Vagina (tissue), 2 donors: Measurements from ENCODE around the gene DHDH. TPM values are rescaled to one million over a fixed set of nuclear protein-coding genes. Genes with fewer than 3 reads are reported as not detected.

Source experiments
- DNase-seq, 2 donors: peaks; one replicate each; pipeline ENCODE4 v3.0.0-alpha.2; 2017; ENCODE audit errors: extremely low spot score in 2 of 2
- H3K27ac ChIP-seq: fragments of 200-600 bp; sonication (generic); one replicate; pipeline ENCODE4 v1.5.1; 2019
- H3K27me3 ChIP-seq: fragments of 200-600 bp; sonication (generic); one replicate; pipeline ENCODE4 v1.5.1; 2019
- H3K36me3 ChIP-seq, 2 donors: fragments of 200-600 bp; sonication (generic); one replicate each; pipeline ENCODE4 v1.5.1; 2017 to 2019
- H3K4me1 ChIP-seq: fragments of 200-600 bp; sonication (generic); one replicate; pipeline ENCODE4 v1.5.1; 2019
- H3K4me3 ChIP-seq, 2 donors: fragments of 200-600 bp; sonication (generic); 1 replicate in 1 of 2; 2 replicates in 1 of 2; pipeline ENCODE4 v1.5.1; 2016 to 2019
- H3K9me3 ChIP-seq: fragments of 200-600 bp; sonication (generic); one replicate; pipeline ENCODE4 v1.5.1; 2019
- CTCF ChIP-seq, 3 experiments: fragments of 450-650 bp in 2 of 3; fragments of 200-600 bp in 1 of 3; sonication (generic) in 1 of 3; IDR thresholded peaks; one replicate each; pipeline ENCODE4 v1.5.1; 2017 to 2019; ENCODE audit warnings: antibody characterized with exemption in 3 of 3, mild to moderate bottlenecking in 2 of 3, moderate library complexity in 2 of 3
- POLR2A ChIP-seq, 2 donors: fragments of 450-650 bp; IDR thresholded peaks; one replicate each; pipeline ENCODE4 v1.6.1; 2017; ENCODE audit warnings: antibody characterized with exemption in 2 of 2, mild to moderate bottlenecking in 2 of 2, moderate library complexity in 2 of 2
- POLR2AphosphoS5 ChIP-seq, 2 donors: sonication (generic); formaldehyde crosslinking; IDR thresholded peaks; one replicate each; pipeline ENCODE4 v1.9.0; 2017; ENCODE audit warnings: antibody characterized with exemption in 2 of 2, mild to moderate bottlenecking in 2 of 2, low read depth in 1 of 2; ENCODE audit not compliant: insufficient read depth in 1 of 2
- intact Hi-C: fragments of 100-400 bp; cut with DNase I; formaldehyde crosslinking; loops from one replicate; pipeline ENCODE4 v1.15.1; 2023
- total RNA-seq: library from RNA; depleted of rRNA; stranded (reverse); fragments of >200 nt; gene quantifications from one replicate; pipeline ENCODE4 v1.2.3, GENCODE V29; 2016

DHDH gene
- total RNA-seq, 1 donor from 2014 or later: not detected

GRCh38 chr19:48963371-48964204 is 30.1 kb downstream of the DHDH start:
- no peak for TF ChIP-seq CTCF (IDR thresholded peaks at IDR 0.05)
- TF ChIP-seq POLR2A (IDR thresholded peaks at IDR 0.05): peak in 1 of 2 donors; percentile 51
- peak; percentile 81 to 94 for TF ChIP-seq POLR2AphosphoS5 (IDR thresholded peaks at IDR 0.05; ENCODE audit: insufficient read depth in 1 of 2, low read depth in 1 of 2)
- DNase-seq: peak in 1 of 2 donors; percentile 93
- Histone ChIP-seq H3K36me3 (peaks cover 0 to 8% of the 10 kb centered on the region in 2 donors), H3K27me3 (no peaks in the 10 kb centered on the region), H3K4me3 (peak overlapping the region; percentile 72 to 87), H3K27ac (peak overlapping the region; percentile 96), H3K9me3 (no peaks in the 10 kb centered on the region), H3K4me1 (peaks cover 49% of the 10 kb centered on the region)
- intact Hi-C loops: loop anchor here (10.0 kb wide), 2 partner anchors 89 to 329 kb away; partner anchors contain the start of genes DBP and PPP1R15A

GRCh38 chr19:48964205-48965039 is 30.9 kb downstream of the DHDH start:
- Histone ChIP-seq H3K36me3 (peaks cover 0 to 16% of the 10 kb centered on the region in 2 donors), H3K4me3 (peak overlapping the region; percentile 72 to 87), H3K9me3 (no peaks in the 10 kb centered on the region), H3K27ac (peak overlapping the region; percentile 96), H3K4me1 (peaks cover 49% of the 10 kb centered on the region), H3K27me3 (no peaks in the 10 kb centered on the region)
- TF ChIP-seq POLR2A (IDR thresholded peaks at IDR 0.05) (no peak), POLR2AphosphoS5 (IDR thresholded peaks at IDR 0.05; ENCODE audit: insufficient read depth in 1 of 2, low read depth in 1 of 2) (no peak), CTCF (IDR thresholded peaks at IDR 0.05) (no peak)
- peak in 1 of 2 donors; percentile 89 for DNase-seq
- intact Hi-C loops: loop anchor here (10.0 kb wide), 2 partner anchors 90 to 330 kb away; partner anchors contain the start of genes DBP and PPP1R15A

DNA sequence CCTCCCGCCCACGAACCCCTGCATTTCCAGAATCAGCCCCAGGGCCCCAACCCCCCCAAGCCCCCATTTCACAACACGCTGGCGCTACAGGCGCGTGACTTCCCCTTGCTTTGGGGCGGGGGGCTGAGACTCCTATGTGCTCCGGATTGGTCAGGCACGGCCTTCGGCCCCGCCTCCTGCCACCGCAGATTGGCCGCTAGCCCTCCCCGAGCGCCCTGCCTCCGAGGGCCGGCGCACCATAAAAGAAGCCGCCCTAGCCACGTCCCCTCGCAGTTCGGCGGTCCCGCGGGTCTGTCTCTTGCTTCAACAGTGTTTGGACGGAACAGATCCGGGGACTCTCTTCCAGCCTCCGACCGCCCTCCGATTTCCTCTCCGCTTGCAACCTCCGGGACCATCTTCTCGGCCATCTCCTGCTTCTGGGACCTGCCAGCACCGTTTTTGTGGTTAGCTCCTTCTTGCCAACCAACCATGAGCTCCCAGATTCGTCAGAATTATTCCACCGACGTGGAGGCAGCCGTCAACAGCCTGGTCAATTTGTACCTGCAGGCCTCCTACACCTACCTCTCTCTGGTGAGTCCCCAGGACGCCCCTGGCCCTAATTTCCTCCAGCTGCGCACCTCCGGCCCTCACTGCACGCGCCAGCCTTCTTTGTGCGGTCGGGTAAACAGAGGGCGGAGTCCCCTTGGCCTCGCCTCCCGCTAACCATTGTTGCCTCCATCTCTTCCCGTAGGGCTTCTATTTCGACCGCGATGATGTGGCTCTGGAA is 31.7 kb downstream of the DHDH start, which contains the start of gene FTL:
Gene FTL, plus strand, starts transcription at position 270 of the 766 bp plus-strand sequence. Its CDS starts 199 bp downstream, at position 469.
- H3K36me3 ChIP-seq: peaks cover 0 to 24% of the 10 kb centered on the region in 2 donors
- peaks cover 49% of the 10 kb centered on the region for H3K4me1 ChIP-seq
- peak within 1 kb of the TSS; percentile 96 for H3K27ac ChIP-seq
- TF ChIP-seq POLR2AphosphoS5 (IDR thresholded peaks at IDR 0.05; ENCODE audit: insufficient read depth in 1 of 2, low read depth in 1 of 2): peak; percentile 78 to 100
- peak; percentile 43 to 100 for TF ChIP-seq POLR2A (IDR thresholded peaks at IDR 0.05)
- TF ChIP-seq CTCF (IDR thresholded peaks at IDR 0.05): no peak
- H3K4me3 ChIP-seq: peak within 1 kb of the TSS; percentile 72 to 87
- intact Hi-C loops: loop anchor here (10.0 kb wide), 2 partner anchors 90 to 330 kb away; partner anchors contain the start of genes DBP and PPP1R15A
- no peaks in the 10 kb centered on the region for H3K27me3 ChIP-seq
- no peaks in the 10 kb centered on the region for H3K9me3 ChIP-seq
- peak in 1 of 2 donors; percentile 99 for DNase-seq

GRCh38 chr19:48965806-48966540 is 32.5 kb downstream of the DHDH start:
- Histone ChIP-seq H3K36me3 (peaks cover 0 to 30% of the 10 kb centered on the region in 2 donors), H3K27ac (peak overlapping the region; percentile 96), H3K9me3 (no peaks in the 10 kb centered on the region), H3K4me1 (peaks cover 49% of the 10 kb centered on the region), H3K4me3 (peak overlapping the region; percentile 72 to 87), H3K27me3 (no peaks in the 10 kb centered on the region)
- TF ChIP-seq CTCF (IDR thresholded peaks at IDR 0.05): no peak
- TF ChIP-seq POLR2AphosphoS5 (IDR thresholded peaks at IDR 0.05; ENCODE audit: insufficient read depth in 1 of 2, low read depth in 1 of 2): peak in 1 of 2 donors; percentile 86
- intact Hi-C loops: loop anchor here (10.0 kb wide), 2 partner anchors 91 to 331 kb away; partner anchors contain the start of genes DBP and PPP1R15A
- DNase-seq: no peak
